ENCODE data around the gene DYNC2H1. TPM values are rescaled to one million over a fixed set of nuclear protein-coding genes. Genes with fewer than 3 reads are reported as not detected.

DYNC2H1 gene
- total RNA-seq, 1 experiment from 2014 or later: 28.9 TPM

- Histone ChIP-seq H3K27ac (ENCODE audit: low read length) (peak within 1 kb of the TSS; percentile 67), H3K4me3 (ENCODE audit: low read length) (peak within 1 kb of the TSS; percentile 97), H3K79me2 (ENCODE audit: low read length) (peaks cover 50% of the 10 kb centered on the region), H3K9me2 (replicated peaks; ENCODE audit: low read length) (no peaks in the 10 kb centered on the region), H2AFZ (ENCODE audit: low read length) (peak within 1 kb of the TSS; percentile 83), H3K27me3 (ENCODE audit: low read length) (no peaks in the 10 kb centered on the region), H3K36me3 (ENCODE audit: low read depth, low read length) (peaks cover 16% of the 10 kb centered on the region), H3K9ac (ENCODE audit: low read length) (peak within 1 kb of the TSS; percentile 98), H4K20me1 (ENCODE audit: low read length) (peaks cover 27% of the 10 kb centered on the region), H3K4me2 (ENCODE audit: low read length) (peak within 1 kb of the TSS; percentile 92), H3K9me3 (ENCODE audit: low read length) (no peaks in the 10 kb centered on the region), H3F3A (ENCODE audit: low read length, unreplicated experiment) (no peaks in the 10 kb centered on the region), H3K4me1 (ENCODE audit: insufficient read depth, low read length) (peaks cover 32% of the 10 kb centered on the region)
- ChIA-PET CTCF (no interaction called here), POLR2A (ENCODE audit: unreplicated experiment) (interaction anchor here (1.0 to 1.3 kb wide), 2 partner anchors 17 to 21 kb away, joined by 3 to 16 read pairs; partner anchors contain the start of gene DYNC2H1)
- TF ChIP-seq CTCF (conservative IDR thresholded peaks at IDR 0.05; ENCODE audit: low read depth, low read length) (no peak), EZH2 (IDR thresholded peaks at IDR 0.05; ENCODE audit: low read length, unreplicated experiment) (no peak), EZH2phosphoT487 (IDR thresholded peaks at IDR 0.05; ENCODE audit: borderline replicate concordance, low read length) (no peak)
- no TSS peak for BruUV-seq (replicated peaks)
- intact Hi-C loops (cut with micrococcal nuclease): loop anchor here (1.0 kb wide), 1 partner anchor 17 kb away; the partner anchor contains the start of gene DYNC2H1
- ATAC-seq (peak; percentile 94), DNase-seq (peak; percentile 99)
Measured at GRCh38 chr11:103091801-103092524, 17.3 kb upstream of the DYNC2H1 start, which contains the start of gene DCUN1D5. Gene DCUN1D5 (minus strand): TSS chr11:103092160. CDS start chr11:103091872, 288 bp downstream.

DNA sequence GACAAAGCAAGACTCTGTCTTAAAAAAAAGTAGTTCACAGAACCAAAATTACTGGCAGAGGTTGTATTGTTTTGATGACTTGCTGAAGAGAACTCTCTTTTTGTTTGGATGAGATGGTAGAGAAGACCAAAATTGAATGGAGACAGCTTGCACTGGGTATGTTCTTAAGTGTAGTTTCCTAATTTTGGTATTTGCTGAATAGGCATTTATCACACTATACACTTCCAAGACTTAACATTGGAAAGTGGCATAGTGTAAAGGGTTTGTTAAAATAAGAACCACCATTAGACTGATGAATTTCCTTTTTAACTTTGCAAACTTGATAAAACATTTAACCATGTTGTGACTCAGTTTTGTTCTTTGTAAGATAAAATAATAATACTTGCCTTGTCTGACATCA lies 11.9 kb upstream of the DYNC2H1 start:
- TF ChIP-seq EZH2phosphoT487 (IDR thresholded peaks at IDR 0.05; ENCODE audit: borderline replicate concordance, low read length) (no peak), EZH2 (IDR thresholded peaks at IDR 0.05; ENCODE audit: low read length, unreplicated experiment) (no peak), CTCF (conservative IDR thresholded peaks at IDR 0.05; ENCODE audit: low read depth, low read length) (no peak)
- H3K9me3 ChIP-seq (ENCODE audit: low read length): no peaks in the 10 kb centered on the region
- H3K36me3 ChIP-seq (ENCODE audit: low read depth, low read length): no peaks in the 10 kb centered on the region
- no peaks in the 10 kb centered on the region for H3K27me3 ChIP-seq (ENCODE audit: low read length)
- no peaks in the 10 kb centered on the region for H3K9me2 ChIP-seq (replicated peaks; ENCODE audit: low read length)
- H3K79me2 ChIP-seq (ENCODE audit: low read length): no peaks in the 10 kb centered on the region; the same call in 1 of the 2 replicates
- H3F3A ChIP-seq (ENCODE audit: low read length, unreplicated experiment): no peaks in the 10 kb centered on the region
- POLR2A ChIA-PET (ENCODE audit: unreplicated experiment): no interaction called here
- no peak overlapping the region for H3K9ac ChIP-seq (ENCODE audit: low read length)
- H3K4me2 ChIP-seq (ENCODE audit: low read length): no peak overlapping the region
- no TSS peak for BruUV-seq (replicated peaks)
- DNase-seq: no peak
- CTCF ChIA-PET: no interaction called here
- no peak overlapping the region for H2AFZ ChIP-seq (ENCODE audit: low read length)
- intact Hi-C loops (cut with micrococcal nuclease): no loop called here
- no peak overlapping the region for H3K4me3 ChIP-seq (ENCODE audit: low read length)
- H3K4me1 ChIP-seq (ENCODE audit: insufficient read depth, low read length): peaks cover 13% of the 10 kb centered on the region
- no peak for ATAC-seq
- no peak overlapping the region for H3K27ac ChIP-seq (ENCODE audit: low read length)
- H4K20me1 ChIP-seq (ENCODE audit: low read length): no peaks in the 10 kb centered on the region

Measured in PC-3 (cell line).